ENCODE data around the gene MAEA.

MAEA gene

DNA sequence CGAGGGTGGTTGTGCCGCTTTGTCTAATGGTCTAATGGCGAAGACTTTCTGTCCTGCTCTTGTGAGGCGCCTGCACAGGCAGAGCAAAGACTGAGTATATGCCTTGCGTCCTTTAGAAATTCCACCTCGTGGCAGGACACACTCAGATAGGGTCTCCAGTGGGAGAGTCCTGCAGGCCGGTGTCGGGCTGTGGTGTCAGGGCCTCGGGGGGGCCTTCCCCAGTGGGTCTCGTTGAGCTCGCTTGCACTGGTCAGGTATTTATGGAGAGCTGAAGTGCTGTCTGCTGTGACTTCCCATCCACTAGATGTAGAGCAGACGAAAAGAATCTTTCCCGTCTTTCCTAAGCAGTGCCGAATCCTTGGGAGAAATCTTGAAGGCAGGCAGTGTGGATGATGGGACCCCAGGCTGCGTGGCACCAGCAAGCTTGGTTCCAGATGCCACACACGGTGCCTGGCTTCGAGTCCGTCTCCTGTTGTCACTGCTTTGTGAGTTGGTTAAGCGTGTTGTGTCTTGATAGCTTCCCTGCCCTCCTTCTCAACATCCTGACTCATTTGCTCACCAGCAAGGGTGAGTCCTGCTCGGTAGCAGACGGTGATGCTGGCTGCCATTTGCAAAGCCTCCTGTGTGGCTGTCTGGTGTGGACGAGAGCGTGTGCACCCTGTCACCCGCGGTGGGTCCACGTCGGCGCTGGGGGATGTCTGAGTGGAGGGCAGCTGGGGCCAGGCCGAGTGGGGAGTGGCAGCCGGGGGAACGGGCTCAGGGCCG lies 20.5 kb downstream of the MAEA start:
- Histone ChIP-seq H3K36me3 (ENCODE audit: insufficient read depth, low read depth, low read length) (peaks cover 36% of the 10 kb centered on the region), H3K27ac (ENCODE audit: low read length) (no peak overlapping the region), H3K4me3 (ENCODE audit: low read length) (peak overlapping the region; percentile 67), H3K9me3 (ENCODE audit: insufficient read depth, low read depth, low read length) (no peaks in the 10 kb centered on the region), H3K9ac (ENCODE audit: low read depth, low read length) (peak overlapping the region; percentile 75), H3K4me1 (ENCODE audit: insufficient read depth, low read length) (peaks cover 9% of the 10 kb centered on the region), H3K27me3 (ENCODE audit: insufficient read depth, low read length) (no peaks in the 10 kb centered on the region)

DNA sequence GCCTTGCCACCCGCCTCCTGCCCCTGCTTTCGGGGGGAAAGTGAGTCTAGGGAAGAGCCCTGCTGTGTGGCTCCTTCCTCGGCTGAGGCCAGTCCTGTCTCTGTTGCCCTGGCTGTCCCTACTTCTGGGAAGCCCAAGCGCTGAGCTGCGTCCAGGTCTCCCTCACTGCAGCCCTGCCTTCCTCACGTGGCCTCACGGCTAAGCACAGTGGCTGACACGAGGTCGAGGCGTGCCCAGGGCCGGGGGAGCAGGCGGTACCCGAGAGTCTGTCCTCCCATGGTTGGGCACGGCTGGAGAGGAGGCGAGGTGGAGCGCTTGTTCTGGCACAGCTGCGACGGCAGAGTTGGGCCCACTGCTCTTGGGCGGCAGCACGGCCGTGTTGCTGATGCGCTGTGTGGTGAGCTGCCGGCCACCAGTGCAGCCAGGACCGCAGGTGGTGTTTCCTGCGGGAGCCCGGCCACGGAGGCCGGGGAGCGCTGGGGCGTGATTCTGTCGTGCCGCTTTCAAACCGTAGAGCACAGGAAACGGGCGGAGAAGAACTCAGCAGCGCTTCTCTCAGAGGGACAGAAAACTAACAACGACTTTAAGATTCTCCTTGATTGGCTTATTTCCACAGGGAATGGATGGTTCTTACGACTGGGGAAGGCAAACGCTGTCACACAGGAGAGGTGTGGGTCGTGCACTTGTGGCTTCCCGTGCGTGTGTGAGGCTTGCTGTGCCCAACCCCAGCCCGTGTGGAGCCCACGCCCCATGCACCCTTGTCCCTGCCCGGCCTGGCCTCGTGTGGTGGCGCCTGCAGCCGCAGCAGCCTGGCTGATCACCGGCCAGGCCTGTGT lies 21.3 kb downstream of the MAEA start:
- H3K36me3 ChIP-seq (ENCODE audit: insufficient read depth, low read depth, low read length): peaks cover 41% of the 10 kb centered on the region
- H3K4me1 ChIP-seq (ENCODE audit: insufficient read depth, low read length): peaks cover 9% of the 10 kb centered on the region
- H3K27ac ChIP-seq (ENCODE audit: low read length): no peak overlapping the region
- H3K9ac ChIP-seq (ENCODE audit: low read depth, low read length): no peak overlapping the region
- H3K9me3 ChIP-seq (ENCODE audit: insufficient read depth, low read depth, low read length): no peaks in the 10 kb centered on the region
- H3K4me3 ChIP-seq (ENCODE audit: low read length): no peak overlapping the region
- no peaks in the 10 kb centered on the region for H3K27me3 ChIP-seq (ENCODE audit: insufficient read depth, low read length)

DNA sequence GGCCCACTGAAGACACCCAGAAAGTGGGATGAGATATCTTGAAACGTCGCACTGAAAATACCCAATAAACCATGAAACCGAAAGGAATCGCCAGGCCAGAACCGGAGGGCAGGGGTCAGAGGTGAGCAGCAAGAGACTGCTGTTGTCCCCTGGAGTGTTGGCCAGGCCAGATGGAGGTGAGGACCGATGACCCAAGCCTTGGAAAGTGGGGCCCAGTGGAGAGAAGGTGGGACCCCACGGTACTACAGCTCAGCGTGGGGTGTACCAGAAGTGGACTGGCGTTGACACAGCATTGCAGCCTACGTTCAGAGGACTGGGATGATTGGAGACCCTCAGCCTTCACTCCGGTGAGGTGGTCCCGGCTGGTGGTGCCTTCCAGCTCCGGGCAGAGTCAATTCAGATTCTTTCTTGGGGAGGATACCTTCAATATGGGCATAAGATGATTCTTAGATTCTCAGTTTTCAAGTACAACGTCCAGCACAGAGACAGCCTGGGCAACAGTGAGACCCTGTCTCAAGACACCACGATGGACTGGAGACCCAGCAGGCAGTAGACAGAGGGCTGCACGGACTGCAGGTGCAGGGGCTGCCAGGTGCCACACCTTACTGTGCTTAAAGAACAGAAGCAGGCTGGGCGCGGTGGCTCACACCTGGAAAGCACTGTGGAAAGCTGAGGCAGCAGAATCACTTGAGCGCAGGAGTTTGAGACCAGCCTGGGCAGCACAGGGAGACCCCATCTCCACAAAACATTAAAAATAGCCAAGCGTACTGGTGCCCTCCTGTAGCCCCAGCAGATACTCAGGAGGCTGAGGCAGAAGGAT lies 23.3 kb downstream of the MAEA start:
- H3K9ac ChIP-seq (ENCODE audit: low read depth, low read length): no peak overlapping the region
- no peaks in the 10 kb centered on the region for H3K27me3 ChIP-seq (ENCODE audit: insufficient read depth, low read length)
- peaks cover 55% of the 10 kb centered on the region for H3K36me3 ChIP-seq (ENCODE audit: insufficient read depth, low read depth, low read length)
- no peak overlapping the region for H3K4me3 ChIP-seq (ENCODE audit: low read length)
- no peak overlapping the region for H3K27ac ChIP-seq (ENCODE audit: low read length)
- H3K9me3 ChIP-seq (ENCODE audit: insufficient read depth, low read depth, low read length): no peaks in the 10 kb centered on the region
- H3K4me1 ChIP-seq (ENCODE audit: insufficient read depth, low read length): peaks cover 9% of the 10 kb centered on the region

DNA sequence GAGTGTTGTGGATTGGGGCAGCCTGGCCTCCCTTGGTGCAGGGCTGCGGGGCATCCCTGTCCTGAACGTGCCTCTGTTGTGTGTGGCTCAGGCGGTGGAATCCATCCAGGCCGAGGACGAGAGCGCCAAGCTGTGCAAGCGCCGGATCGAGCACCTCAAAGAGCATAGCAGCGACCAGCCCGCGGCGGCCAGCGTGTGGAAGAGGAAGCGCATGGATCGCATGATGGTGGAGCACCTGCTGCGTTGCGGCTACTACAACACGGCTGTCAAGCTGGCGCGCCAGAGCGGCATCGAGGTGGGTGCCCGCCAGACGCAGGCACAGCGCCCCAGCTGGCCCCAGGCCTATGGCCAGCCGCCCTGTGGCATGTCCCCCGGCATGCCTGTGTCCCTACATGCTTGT lies 25.6 kb downstream of the MAEA start:
- Histone ChIP-seq H3K27me3 (ENCODE audit: insufficient read depth, low read length) (no peaks in the 10 kb centered on the region), H3K4me3 (ENCODE audit: low read length) (no peak overlapping the region), H3K4me1 (ENCODE audit: insufficient read depth, low read length) (no peaks in the 10 kb centered on the region), H3K27ac (ENCODE audit: low read length) (no peak overlapping the region), H3K9me3 (ENCODE audit: insufficient read depth, low read depth, low read length) (no peaks in the 10 kb centered on the region), H3K36me3 (ENCODE audit: insufficient read depth, low read depth, low read length) (peaks cover 77% of the 10 kb centered on the region), H3K9ac (ENCODE audit: low read depth, low read length) (no peak overlapping the region)

DNA sequence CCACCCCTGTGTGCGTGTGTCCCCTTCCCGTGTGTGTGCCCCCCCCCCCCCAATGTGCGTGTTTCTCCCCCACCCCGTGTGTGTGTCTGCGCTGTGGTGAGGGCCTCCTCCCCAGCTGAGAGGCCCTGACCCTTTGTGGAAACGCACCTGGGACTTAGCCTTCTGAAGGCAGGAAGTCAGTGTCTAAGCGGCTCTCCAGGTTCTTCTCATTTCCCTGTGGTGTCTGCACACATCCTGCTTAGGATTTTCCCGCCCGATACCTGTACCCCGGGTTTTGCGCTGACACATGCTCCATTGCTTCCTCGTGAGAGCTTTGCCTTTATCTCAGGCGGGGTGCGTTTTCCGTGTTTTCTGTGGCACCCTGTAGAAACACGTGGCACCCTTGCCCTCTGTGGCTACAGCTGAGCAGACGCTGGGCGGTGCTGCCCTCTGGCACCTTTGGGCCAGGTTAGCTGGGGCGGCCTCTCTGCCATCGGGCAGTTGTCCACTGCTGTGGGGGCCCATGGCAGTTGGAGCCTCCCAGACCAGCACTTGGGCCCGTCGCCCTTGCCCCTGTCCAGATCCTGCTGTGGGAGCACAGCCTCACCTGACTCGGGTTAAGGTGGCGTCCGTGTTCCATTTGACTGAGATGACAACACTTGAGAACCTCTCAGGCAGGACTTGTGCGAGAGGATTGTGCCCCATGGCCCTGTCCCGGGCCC lies 26.3 kb downstream of the MAEA start:
- H3K9ac ChIP-seq (ENCODE audit: low read depth, low read length): no peak overlapping the region
- no peaks in the 10 kb centered on the region for H3K4me1 ChIP-seq (ENCODE audit: insufficient read depth, low read length)
- H3K36me3 ChIP-seq (ENCODE audit: insufficient read depth, low read depth, low read length): peaks cover 80% of the 10 kb centered on the region
- no peaks in the 10 kb centered on the region for H3K27me3 ChIP-seq (ENCODE audit: insufficient read depth, low read length)
- H3K9me3 ChIP-seq (ENCODE audit: insufficient read depth, low read depth, low read length): no peaks in the 10 kb centered on the region
- H3K4me3 ChIP-seq (ENCODE audit: low read length): no peak overlapping the region
- no peak overlapping the region for H3K27ac ChIP-seq (ENCODE audit: low read length)

DNA sequence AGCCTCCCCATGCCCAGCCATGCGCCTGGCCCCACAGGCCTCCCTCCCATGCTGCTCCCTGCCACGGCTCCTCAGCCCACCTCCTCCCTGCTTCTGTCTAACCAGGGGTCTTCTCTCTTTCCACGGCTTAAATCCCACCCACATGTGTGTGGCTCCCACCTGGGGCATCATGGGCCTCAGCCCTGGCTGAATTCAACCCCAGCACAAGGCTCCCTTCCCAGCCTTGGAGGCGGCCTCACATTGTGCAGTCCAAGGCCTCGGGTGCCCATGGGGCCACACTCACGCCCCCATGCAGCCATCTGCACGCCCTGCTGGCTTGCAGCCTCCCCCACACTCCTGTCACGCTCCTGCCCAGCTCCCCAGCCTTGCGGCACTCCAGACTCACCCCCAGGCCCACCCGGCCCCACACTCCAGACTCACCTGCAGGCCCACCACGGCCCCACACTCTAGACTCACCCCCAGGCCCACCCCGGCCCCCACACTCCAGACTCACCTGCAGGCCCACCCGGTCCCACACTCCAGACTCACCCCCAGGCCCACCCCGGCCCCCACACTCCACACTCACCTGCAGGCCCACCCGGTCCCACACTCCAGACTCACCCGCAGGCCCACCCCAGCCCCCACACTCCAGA lies 27.0 kb downstream of the MAEA start:
- no peak overlapping the region for H3K4me3 ChIP-seq (ENCODE audit: low read length)
- no peaks in the 10 kb centered on the region for H3K27me3 ChIP-seq (ENCODE audit: insufficient read depth, low read length)
- no peaks in the 10 kb centered on the region for H3K4me1 ChIP-seq (ENCODE audit: insufficient read depth, low read length)
- no peak overlapping the region for H3K9ac ChIP-seq (ENCODE audit: low read depth, low read length)
- no peak overlapping the region for H3K27ac ChIP-seq (ENCODE audit: low read length)
- peaks cover 79% of the 10 kb centered on the region for H3K36me3 ChIP-seq (ENCODE audit: insufficient read depth, low read depth, low read length)
- H3K9me3 ChIP-seq (ENCODE audit: insufficient read depth, low read depth, low read length): no peaks in the 10 kb centered on the region

DNA sequence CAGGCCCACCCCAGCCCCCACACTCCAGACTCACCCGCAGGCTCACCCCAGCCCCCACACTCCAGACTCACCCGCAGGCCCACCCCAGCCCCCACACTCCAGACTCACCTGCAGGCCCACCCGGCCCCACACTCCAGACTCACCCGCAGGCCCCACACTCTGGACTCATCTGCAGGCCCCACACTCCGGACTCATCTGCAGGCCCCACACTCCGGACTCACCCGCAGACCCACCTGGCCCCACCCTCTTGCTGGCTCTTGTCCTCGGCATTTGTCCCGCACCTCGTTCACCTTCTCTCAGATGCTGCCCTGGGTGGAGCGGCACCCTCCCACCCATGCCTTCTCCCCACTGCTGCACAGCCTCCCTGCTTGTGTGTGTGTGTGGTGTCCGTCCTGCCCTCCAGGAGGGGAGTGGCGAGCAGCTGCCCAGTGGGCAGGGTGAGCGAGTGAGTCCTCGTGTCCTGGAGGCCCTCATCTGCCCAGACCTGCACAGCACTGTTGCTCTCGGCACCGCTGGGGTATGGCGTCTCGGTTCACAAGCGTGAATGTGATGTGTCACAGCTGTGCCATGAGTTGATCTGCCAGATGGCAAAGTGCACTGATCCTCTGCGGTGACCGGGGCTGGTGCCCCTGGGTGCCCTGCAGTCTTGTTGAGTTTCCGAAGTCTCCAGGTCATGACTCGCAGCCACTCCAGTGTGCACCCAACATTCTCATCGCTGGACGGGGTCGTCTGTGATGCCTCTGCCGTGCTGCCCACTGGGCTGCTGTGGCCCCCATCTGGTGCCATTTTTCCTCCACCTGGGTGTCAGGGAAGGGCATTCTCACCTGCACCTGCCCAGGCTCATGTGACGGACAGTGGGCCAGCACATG lies 27.7 kb downstream of the MAEA start:
- no peak overlapping the region for H3K27ac ChIP-seq (ENCODE audit: low read length)
- no peaks in the 10 kb centered on the region for H3K27me3 ChIP-seq (ENCODE audit: insufficient read depth, low read length)
- no peaks in the 10 kb centered on the region for H3K9me3 ChIP-seq (ENCODE audit: insufficient read depth, low read depth, low read length)
- peaks cover 75% of the 10 kb centered on the region for H3K36me3 ChIP-seq (ENCODE audit: insufficient read depth, low read depth, low read length)
- H3K4me3 ChIP-seq (ENCODE audit: low read length): no peak overlapping the region
- no peaks in the 10 kb centered on the region for H3K4me1 ChIP-seq (ENCODE audit: insufficient read depth, low read length)
- no peak overlapping the region for H3K9ac ChIP-seq (ENCODE audit: low read depth, low read length)

DNA sequence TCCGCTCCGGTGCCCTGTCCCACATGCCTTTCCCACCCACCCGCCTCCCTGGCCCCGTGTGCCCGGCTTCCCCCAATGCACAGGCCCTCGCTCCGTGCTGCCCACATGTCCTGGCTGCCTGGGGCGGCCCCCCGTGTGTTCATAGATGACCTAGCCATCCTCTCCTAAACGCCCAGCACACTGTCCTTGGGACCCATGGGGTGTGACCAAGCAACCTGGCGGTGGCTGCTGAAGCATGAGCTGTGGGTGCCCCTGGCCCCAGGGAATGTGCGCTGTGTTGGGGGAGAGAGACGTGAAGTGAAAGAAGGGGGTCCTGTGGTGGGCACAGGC lies 28.3 kb downstream of the MAEA start:
- Histone ChIP-seq H3K9ac (ENCODE audit: low read depth, low read length) (no peak overlapping the region), H3K4me1 (ENCODE audit: insufficient read depth, low read length) (no peaks in the 10 kb centered on the region), H3K9me3 (ENCODE audit: insufficient read depth, low read depth, low read length) (no peaks in the 10 kb centered on the region), H3K36me3 (ENCODE audit: insufficient read depth, low read depth, low read length) (peaks cover 73% of the 10 kb centered on the region), H3K27ac (ENCODE audit: low read length) (no peak overlapping the region), H3K4me3 (ENCODE audit: low read length) (no peak overlapping the region), H3K27me3 (ENCODE audit: insufficient read depth, low read length) (no peaks in the 10 kb centered on the region)

DNA sequence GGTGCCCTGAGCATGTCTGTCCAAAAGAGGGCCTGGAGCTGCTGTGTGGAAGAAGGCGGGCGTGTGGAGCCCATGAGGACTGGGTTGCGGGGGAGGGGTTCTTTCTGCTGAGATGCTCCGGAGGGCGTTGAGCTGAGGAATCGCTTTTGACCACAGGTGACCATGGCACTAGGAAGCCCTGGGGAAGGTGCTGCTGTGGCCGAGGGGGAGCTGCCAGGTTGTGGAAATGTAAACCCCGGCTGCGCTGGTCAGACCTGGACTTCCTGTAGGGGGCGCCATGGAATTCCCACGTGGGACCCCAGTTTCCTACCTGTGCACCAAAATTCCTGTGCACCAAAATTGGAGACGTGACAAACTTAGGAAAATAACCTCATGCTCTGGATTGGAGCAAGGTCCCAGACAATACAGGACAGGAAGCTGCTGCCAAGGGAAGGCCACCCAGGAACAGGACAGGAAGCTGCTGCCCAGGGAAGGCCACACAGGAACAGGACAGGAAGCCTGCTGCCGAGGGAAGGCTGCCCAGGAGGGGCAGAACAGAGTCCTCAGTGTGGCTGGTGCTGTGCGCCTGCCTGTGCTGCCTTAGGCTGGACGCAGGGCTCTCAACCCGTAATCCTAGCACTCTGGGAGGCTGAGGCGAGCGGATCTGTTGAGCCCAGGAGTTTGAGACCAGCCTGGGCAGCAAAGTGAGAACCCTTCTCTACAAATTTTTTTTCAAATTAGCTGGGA lies 29.0 kb downstream of the MAEA start:
- Histone ChIP-seq H3K27ac (ENCODE audit: low read length) (no peak overlapping the region), H3K4me3 (ENCODE audit: low read length) (no peak overlapping the region), H3K27me3 (ENCODE audit: insufficient read depth, low read length) (no peaks in the 10 kb centered on the region), H3K9me3 (ENCODE audit: insufficient read depth, low read depth, low read length) (no peaks in the 10 kb centered on the region), H3K36me3 (ENCODE audit: insufficient read depth, low read depth, low read length) (peaks cover 73% of the 10 kb centered on the region), H3K4me1 (ENCODE audit: insufficient read depth, low read length) (no peaks in the 10 kb centered on the region), H3K9ac (ENCODE audit: low read depth, low read length) (no peak overlapping the region)

DNA sequence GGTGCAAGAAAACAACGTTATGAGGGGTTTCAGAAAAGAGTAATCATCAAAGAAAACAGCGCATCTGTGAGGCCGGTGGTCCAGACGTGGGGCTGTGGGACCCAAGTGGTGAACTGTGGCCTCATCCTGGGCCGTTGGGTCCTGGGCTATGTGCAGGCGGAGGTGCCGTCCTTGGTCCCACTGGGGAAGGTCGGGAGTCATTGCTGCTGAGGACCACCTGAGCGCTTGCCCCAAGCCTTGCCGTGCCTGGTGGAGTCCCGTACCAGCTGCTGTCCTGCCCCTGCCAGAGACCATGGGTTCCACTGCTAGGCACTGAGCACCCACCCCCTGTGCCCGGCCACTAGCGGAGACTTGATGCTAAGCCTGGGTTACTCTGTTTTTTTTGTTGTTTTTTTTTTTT lies 31.8 kb downstream of the MAEA start:
- no peak overlapping the region for H3K4me3 ChIP-seq (ENCODE audit: low read length)
- H3K36me3 ChIP-seq (ENCODE audit: insufficient read depth, low read depth, low read length): peaks cover 66% of the 10 kb centered on the region
- no peak overlapping the region for H3K9ac ChIP-seq (ENCODE audit: low read depth, low read length)
- no peaks in the 10 kb centered on the region for H3K9me3 ChIP-seq (ENCODE audit: insufficient read depth, low read depth, low read length)
- no peaks in the 10 kb centered on the region for H3K27me3 ChIP-seq (ENCODE audit: insufficient read depth, low read length)
- H3K4me1 ChIP-seq (ENCODE audit: insufficient read depth, low read length): no peaks in the 10 kb centered on the region
- no peak overlapping the region for H3K27ac ChIP-seq (ENCODE audit: low read length)

Measured in iPS-20b (cell line).